Adrenal gland (tissue), 12 donors: ENCODE data around the gene SHLD1. TPM values are rescaled to one million over a fixed set of nuclear protein-coding genes. Genes with fewer than 3 reads are reported as not detected.
A peak's percentile ranks its signal among the peaks of the same experiment; 100 is the strongest.

Experiments
- DNase-seq, 7 donors: peaks; one replicate each; pipeline ENCODE4 v3.0.0-alpha.2; 2019 to 2020
- H3K27ac ChIP-seq, 5 donors: fragments of 200-600 bp; sonication (generic) in 4 of 5; 1 replicate in 3 of 5; 2 replicates in 2 of 5; pipeline versions ENCODE4 v1.5.1 to v1.8.0; 2016 to 2020; ENCODE audit warnings: mild to moderate bottlenecking in 1 of 5
- H3K27me3 ChIP-seq: fragments of 200-600 bp; 2 replicates; pipeline ENCODE4 v1.8.0; 2021
- H3K36me3 ChIP-seq, 2 donors: fragments of 200-600 bp; replicated peaks in 1 of 2; 1 replicate in 1 of 2; 2 replicates in 1 of 2; pipeline versions ENCODE4 v1.5.1 to v1.8.0; 2018 to 2022
- H3K4me1 ChIP-seq, 2 donors: fragments of 200-600 bp; replicated peaks in 1 of 2; 1 replicate in 1 of 2; 2 replicates in 1 of 2; pipeline versions ENCODE4 v1.5.1 to v1.8.0; 2018 to 2021
- H3K4me3 ChIP-seq, 4 donors: fragments of 200-600 bp; sonication (generic) in 3 of 4; one replicate each; pipeline ENCODE4 v1.5.1; 2016 to 2018
- H3K9me3 ChIP-seq, 3 donors: fragments of 200-600 bp; sonication (generic) in 1 of 3; replicated peaks in 1 of 3; 1 replicate in 2 of 3; 2 replicates in 1 of 3; pipeline versions ENCODE4 v1.5.1 to v1.8.0; 2016 to 2021
- CTCF ChIP-seq, 6 experiments: fragments of 450-650 bp in 4 of 6; fragments of 200-600 bp in 2 of 6; sonication (generic) in 1 of 6; IDR thresholded peaks; 1 replicate in 5 of 6; 2 replicates in 1 of 6; pipeline versions ENCODE4 v1.5.1 to v1.8.0; 2016 to 2021; ENCODE audit warnings: antibody characterized with exemption in 6 of 6, mild to moderate bottlenecking in 2 of 6, moderate library complexity in 1 of 6
- POLR2A ChIP-seq, 2 donors: fragments of 450-650 bp; IDR thresholded peaks; one replicate each; pipeline ENCODE4 v1.6.1; 2017; ENCODE audit warnings: antibody characterized with exemption in 2 of 2, mild to moderate bottlenecking in 2 of 2, moderate library complexity in 1 of 2
- WGBS, 4 donors: extraction: QIAGEN DNeasy Blood & Tissue Kit in 2 of 4; methylation state at CpG; one replicate each; pipeline versions ENCODE4 v1.1.5 to v1.1.7; 2013 to 2017; 5-methylcytosine and 5-hydroxymethylcytosine counted together
- intact Hi-C, 2 donors: fragments of 100-400 bp; cut with DNase I; formaldehyde crosslinking; loops; one replicate each; pipeline versions ENCODE4 v1.14.1 to v1.15.0; 2022 to 2023
- polyA plus RNA-seq, 3 donors: library from polyadenylated mRNA; stranded (reverse); fragments of 200-250 nt in 2 of 3; fragments of 350-450 nt in 1 of 3; fragmentation: Illumina TruSeq in 1 of 3; extraction: RNeasy Lipid Tissue Mini Kit (QIAGEN cat#74804) in 1 of 3; gene quantifications; one replicate each; pipeline ENCODE4 v1.2.3, GENCODE V29; 2013 to 2014
- total RNA-seq, 9 donors: library from RNA; depleted of rRNA in 4 of 9; stranded (reverse); fragments of >200 nt in 4 of 9; fragments of 120-200 nt in 1 of 9; fragmentation: NEBNext Ultra II Directional in 1 of 9; extraction: Animal tissue kit (Norgen Biotek cat#: 25700) in 1 of 9; gene quantifications; one replicate each; pipeline versions ENCODE4 v1.1.0 to v1.2.4, GENCODE V29; 2013 to 2023
- donor health status: healthy with polysubstance abuse.
- donor health status: Bipolar disorder and iron deficiency.
- donor health status: DM: yes; HTN: yes; CAD: no.
- donor health status: DM: no; HTN: no; CAD: no.
- donor health status: DM: no; HTN: no; CAD: no.
- donor health status: DM: yes; HTN: yes; CAD: no.

Gene SHLD1
- total and polyA plus RNA-seq, 12 donors = 3.6 to 18.0 (median 13.0) TPM

GRCh38 chr20:5859608-5860007 is 109.4 kb downstream of the SHLD1 start:
- peak in 2 of 7 donors; percentile 39 to 43 for DNase-seq
- TF ChIP-seq CTCF (IDR thresholded peaks at IDR 0.05) (no peak), POLR2A (IDR thresholded peaks at IDR 0.05) (no peak)
- H3K4me3 ChIP-seq = no peak overlapping the region
- 58 to 68% (median 63%) methylated on average over 5 of the region's 5 CpGs for WGBS, 4 donors
- intact Hi-C loops = no loop called here
- no peaks in the 10 kb centered on the region for H3K9me3 ChIP-seq
- no peaks in the 10 kb centered on the region for H3K36me3 ChIP-seq
- H3K27ac ChIP-seq = no peak overlapping the region
- H3K27me3 ChIP-seq = no peaks in the 10 kb centered on the region
- peaks cover 27 to 36% of the 10 kb centered on the region in 2 donors for H3K4me1 ChIP-seq

DNA sequence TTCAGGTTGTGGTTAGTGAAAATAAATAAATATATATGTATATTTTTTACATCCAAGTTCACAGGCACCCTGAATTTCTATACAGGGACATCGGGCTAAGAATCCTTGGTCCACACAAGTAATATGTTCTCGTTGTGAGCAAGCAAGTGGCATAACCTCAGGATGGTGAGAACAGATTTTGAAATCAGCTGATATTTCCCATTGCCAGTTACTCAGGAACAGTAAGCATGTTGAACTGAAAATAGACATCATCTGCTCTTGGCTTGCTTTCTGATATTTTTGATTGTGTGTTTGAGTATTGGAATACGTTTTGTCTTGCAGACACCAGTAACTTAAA is 112.5 kb downstream of the SHLD1 start:
- intact Hi-C loops = no loop called here

GRCh38 chr20:5863040-5863833 is 113.0 kb downstream of the SHLD1 start:
- peaks cover 32 to 50% of the 10 kb centered on the region in 2 donors for H3K4me1 ChIP-seq
- H3K9me3 ChIP-seq = no peaks in the 10 kb centered on the region
- 22 to 41% (median 26%) methylated on average over 8 to 12 of the region's 12 CpGs for WGBS, 4 donors
- no peak for TF ChIP-seq POLR2A (IDR thresholded peaks at IDR 0.05)
- TF ChIP-seq CTCF (IDR thresholded peaks at IDR 0.05) = no peak
- no peak overlapping the region for H3K4me3 ChIP-seq
- peak; percentile 66 to 86 (median 74) for DNase-seq
- H3K27me3 ChIP-seq = no peaks in the 10 kb centered on the region
- intact Hi-C loops = no loop called here
- peak overlapping the region in 4 of 5 donors; percentile 60 to 83 (median 75) for H3K27ac ChIP-seq
- no peaks in the 10 kb centered on the region for H3K36me3 ChIP-seq

More for the DNA sequence above, 112.5 kb downstream of the SHLD1 start:
- no peak overlapping the region for H3K4me3 ChIP-seq
- H3K4me1 ChIP-seq = peaks cover 32 to 50% of the 10 kb centered on the region in 2 donors
- no peaks in the 10 kb centered on the region for H3K9me3 ChIP-seq
- H3K27me3 ChIP-seq = no peaks in the 10 kb centered on the region
- WGBS, 4 donors = 18 to 29% (median 27%) methylated on average over 3 of the region's 3 CpGs
- H3K36me3 ChIP-seq = no peaks in the 10 kb centered on the region
- peak overlapping the region in 3 of 5 donors; percentile 69 to 83 (median 81) for H3K27ac ChIP-seq
- no peak for DNase-seq
- no peak for TF ChIP-seq CTCF (IDR thresholded peaks at IDR 0.05)
- no peak for TF ChIP-seq POLR2A (IDR thresholded peaks at IDR 0.05)

DNA sequence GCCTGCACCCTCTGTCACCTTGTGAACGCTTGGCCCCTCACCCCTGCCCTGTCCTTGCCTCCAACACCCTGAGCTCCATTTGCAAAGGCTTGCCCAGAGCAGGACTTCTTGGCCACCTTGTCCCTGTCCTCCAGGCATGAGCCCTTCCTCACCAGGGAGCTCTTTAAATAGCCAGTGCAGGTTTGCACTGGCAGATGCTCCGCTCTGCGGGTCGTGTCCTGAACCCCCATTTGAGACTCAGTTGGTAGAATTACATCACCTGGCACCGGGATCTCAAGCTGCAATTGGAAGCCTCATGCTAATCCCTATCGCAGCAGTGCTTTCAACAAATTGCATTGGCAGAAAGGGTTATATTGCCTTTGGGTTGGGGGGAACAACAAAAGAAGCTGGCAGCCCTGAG is 114.2 kb downstream of the SHLD1 start:
- 64 to 81% (median 71%) methylated on average over 5 to 6 of the region's 6 CpGs for WGBS, 4 donors
- Histone ChIP-seq H3K36me3 (no peaks in the 10 kb centered on the region), H3K4me1 (peaks cover 32 to 47% of the 10 kb centered on the region in 2 donors), H3K4me3 (no peak overlapping the region), H3K27ac (peak overlapping the region; percentile 33 to 83 (median 69)), H3K9me3 (no peaks in the 10 kb centered on the region), H3K27me3 (no peaks in the 10 kb centered on the region)
- intact Hi-C loops = no loop called here
- DNase-seq = no peak
- TF ChIP-seq CTCF (IDR thresholded peaks at IDR 0.05) (no peak), POLR2A (IDR thresholded peaks at IDR 0.05) (no peak)
